Astrocyte of the spinal cord (primary cell): ENCODE data around the gene CDC42SE2.

Source experiments
- DNase-seq: peaks from one replicate; pipeline ENCODE4 v3.0.0; 2011; ENCODE audit warnings: low read depth, low spot score
- H3K4me3 ChIP-seq: 2 replicates; pipeline ENCODE4 v1.5.1; 2011; ENCODE audit warnings: low read depth, mild to moderate bottlenecking, low read length, moderate library complexity
- in situ Hi-C: cut with HindIII; loops from 2 replicates; pipeline ENCODE4 v1.10.0; 2017; ENCODE audit warnings: low sequenced_read_pairs
- TF ChIP-seq, protein P1 (sequence below): IDR thresholded peaks from 2 replicates; pipeline ENCODE4 v1.5.1; 2012; ENCODE audit warnings: low read depth, mild to moderate bottlenecking, low read length, inconsistent platforms

Gene CDC42SE2

DNA sequence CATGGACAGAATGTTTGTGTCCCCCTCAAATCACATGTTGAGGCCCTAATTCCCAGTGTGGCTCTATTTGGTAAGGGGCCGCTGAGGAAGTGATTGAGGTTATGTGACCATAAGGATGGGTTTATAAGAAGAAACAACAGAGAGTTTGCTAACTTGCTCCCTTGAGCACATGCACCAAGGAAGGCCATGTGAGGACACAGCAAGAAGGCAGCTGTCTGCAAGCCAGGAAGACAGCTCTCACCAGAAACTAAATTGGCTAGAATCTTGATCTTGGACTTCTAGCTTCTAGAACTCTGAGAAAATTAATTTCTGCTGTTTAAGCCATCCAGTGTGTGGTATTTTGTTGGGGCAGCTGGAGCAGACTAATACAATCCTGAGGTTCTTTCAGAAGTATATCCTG, 35.2 kb upstream of the CDC42SE2 start:
- in situ Hi-C loops = no loop called here
- DNase-seq = no peak

DNA sequence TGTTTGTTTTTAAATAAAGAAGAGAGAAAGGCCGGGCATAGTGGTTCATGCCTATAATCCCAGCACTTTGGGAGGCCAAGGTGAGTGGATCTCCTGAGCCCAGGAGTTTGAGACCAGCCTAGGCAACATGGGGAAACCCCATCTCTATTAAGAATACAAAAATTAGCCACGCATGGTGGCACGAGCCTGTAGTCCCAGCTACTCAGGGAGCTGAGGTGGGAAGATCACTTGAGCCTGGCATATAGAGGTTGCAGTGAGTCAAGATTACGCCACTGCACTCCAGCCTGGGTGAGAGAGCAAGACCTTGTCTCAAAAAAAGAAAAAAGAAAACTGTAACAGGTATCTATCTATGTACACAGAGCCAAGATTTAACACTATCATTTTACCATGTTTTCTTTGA, 34.2 kb upstream of the CDC42SE2 start:
- in situ Hi-C loops = no loop called here
- no peak overlapping the region for H3K4me3 ChIP-seq
- DNase-seq = no peak
- TF ChIP-seq, protein P1, sequence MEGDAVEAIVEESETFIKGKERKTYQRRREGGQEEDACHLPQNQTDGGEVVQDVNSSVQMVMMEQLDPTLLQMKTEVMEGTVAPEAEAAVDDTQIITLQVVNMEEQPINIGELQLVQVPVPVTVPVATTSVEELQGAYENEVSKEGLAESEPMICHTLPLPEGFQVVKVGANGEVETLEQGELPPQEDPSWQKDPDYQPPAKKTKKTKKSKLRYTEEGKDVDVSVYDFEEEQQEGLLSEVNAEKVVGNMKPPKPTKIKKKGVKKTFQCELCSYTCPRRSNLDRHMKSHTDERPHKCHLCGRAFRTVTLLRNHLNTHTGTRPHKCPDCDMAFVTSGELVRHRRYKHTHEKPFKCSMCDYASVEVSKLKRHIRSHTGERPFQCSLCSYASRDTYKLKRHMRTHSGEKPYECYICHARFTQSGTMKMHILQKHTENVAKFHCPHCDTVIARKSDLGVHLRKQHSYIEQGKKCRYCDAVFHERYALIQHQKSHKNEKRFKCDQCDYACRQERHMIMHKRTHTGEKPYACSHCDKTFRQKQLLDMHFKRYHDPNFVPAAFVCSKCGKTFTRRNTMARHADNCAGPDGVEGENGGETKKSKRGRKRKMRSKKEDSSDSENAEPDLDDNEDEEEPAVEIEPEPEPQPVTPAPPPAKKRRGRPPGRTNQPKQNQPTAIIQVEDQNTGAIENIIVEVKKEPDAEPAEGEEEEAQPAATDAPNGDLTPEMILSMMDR = no peak

More for the DNA sequence above, 35.2 kb upstream of the CDC42SE2 start:
- TF ChIP-seq, protein P1 = no peak
- H3K4me3 ChIP-seq = no peak overlapping the region

DNA sequence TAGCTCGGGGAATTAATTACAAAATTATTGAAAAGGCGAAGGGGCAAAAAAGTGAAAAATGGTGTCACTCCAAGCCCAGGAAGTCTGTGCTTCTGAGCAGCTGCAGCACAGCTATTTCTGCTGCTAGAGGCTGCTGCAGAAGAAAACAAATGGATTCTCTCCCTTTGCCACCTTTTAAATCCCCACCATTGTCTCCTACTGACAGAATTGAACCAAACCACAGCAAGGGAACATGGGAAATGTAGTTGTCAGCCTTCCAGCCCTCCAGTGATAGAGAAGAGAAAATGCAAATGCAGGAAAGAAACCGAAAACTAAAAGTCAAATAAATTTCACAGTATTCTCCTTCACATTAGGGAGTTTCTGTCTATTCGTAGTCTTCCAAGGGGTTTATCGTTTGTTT, 33.4 kb upstream of the CDC42SE2 start:
- TF ChIP-seq, protein P1 = no peak
- in situ Hi-C loops = no loop called here
- H3K4me3 ChIP-seq = no peak overlapping the region
- no peak for DNase-seq

DNA sequence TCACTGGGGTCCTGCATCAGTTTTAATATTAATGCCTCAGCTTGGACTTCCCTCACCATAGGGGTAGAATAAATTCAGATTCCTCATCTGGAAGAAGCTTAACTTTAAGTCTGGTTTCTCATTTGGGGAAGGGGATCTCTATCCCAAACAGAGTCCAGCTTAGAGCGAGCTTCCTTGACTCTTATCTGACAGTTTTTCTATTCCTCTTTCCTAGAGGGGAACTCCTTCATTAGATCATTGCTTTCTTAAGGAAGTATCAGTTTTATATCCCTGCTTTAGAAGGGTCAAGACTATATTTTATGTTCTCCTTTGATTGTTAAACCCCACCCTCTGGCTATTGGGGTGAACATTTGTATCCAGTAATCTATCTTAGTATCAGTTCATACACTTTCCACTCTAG, 24.2 kb upstream of the CDC42SE2 start:
- DNase-seq = no peak
- in situ Hi-C loops = no loop called here
- TF ChIP-seq, protein P1 = no peak
- H3K4me3 ChIP-seq = no peak overlapping the region

DNA sequence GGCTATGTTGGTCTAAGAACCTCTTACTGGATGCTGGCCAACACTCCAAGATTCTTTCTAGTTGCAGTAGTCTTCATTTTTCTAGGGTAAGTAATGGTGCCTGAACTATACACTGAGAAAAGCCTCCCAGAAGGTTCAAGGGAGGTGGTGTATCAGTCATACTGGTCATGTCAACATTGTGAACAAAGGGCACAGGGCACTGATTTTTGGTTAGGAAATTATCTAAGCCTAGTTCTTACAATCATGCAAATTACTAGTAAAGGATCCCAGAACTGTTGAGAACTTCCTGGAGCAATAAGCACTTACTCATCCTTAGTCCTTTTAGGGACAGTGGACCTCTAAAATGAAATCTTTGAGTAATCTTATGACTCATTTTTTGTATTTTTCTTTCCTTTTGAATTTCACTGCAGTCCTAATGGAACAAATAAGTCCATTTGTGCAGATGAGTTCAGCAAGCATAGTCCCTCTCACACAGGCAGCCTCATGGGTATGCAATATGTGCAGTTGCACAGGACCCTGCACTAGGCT, 21.1 kb upstream of the CDC42SE2 start:
- peak; percentile 91 for DNase-seq
- TF ChIP-seq, protein P1 = no peak
- no peak overlapping the region for H3K4me3 ChIP-seq
- in situ Hi-C loops = no loop called here

DNA sequence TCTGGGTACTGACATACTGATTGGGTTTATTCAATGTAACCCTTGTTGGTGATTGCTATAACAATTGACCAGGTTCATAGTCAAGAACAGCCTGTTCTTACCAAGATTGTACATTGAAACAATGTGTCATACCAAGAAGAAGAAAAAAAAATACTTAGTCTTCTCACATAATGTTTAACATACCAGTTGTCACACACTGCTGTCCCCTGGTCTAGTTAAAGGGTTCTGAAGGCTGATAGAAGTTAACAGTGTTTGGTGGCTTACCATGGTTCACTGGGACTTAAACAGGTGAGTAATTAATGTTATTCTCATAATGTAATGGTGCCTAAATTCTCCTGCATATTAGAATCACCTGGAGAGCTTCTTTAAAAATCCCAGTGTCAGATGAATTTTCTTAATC, 18.5 kb upstream of the CDC42SE2 start:
- in situ Hi-C loops = no loop called here
- no peak overlapping the region for H3K4me3 ChIP-seq
- no peak for DNase-seq
- TF ChIP-seq, protein P1 = no peak

DNA sequence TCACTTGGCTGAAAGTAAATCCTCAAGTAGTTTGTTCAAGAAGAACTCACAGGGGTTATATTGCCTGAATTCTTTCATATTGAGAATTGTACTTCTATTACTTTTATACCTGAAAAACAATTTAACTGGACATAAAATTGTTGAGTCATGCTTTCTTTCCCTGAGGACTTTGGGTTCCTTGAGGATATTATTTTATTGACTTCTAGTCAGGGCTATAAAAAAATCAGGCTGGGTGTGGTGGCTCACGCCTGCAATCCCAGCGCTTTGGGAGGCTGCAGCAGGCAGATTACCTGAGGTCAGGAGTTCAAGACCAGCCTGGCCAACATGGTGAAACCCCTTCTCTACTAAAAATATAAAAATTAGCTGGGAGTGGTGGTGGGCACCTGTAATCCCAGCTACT, 17.9 kb upstream of the CDC42SE2 start:
- TF ChIP-seq, protein P1 = no peak
- no peak overlapping the region for H3K4me3 ChIP-seq
- in situ Hi-C loops = no loop called here
- no peak for DNase-seq
